H1 (cell line): ENCODE results near the gene SLC9C1. TPM values are rescaled to one million over a fixed set of nuclear protein-coding genes. Genes with fewer than 3 reads are reported as not detected.

Source experiments
- CBX5 ChIP-seq: fragments of 300-800, 300-1000 bp; sonication (generic); IDR thresholded peaks from 2 replicates; pipeline ENCODE4 v1.7.1; 2016; ENCODE audit warnings: antibody characterized with exemption, low read length, low read depth
- CBX8 ChIP-seq: fragments of 300-800, 300-1000 bp; sonication (generic); IDR thresholded peaks from 2 replicates; pipeline ENCODE4 v1.7.1; 2016; ENCODE audit warnings: low read depth, low read length, borderline replicate concordance
- CEBPB ChIP-seq: IDR thresholded peaks from 2 replicates; pipeline ENCODE4 v1.6.1; 2012; ENCODE audit warnings: low read depth, low read length
- E2F6 ChIP-seq: IDR thresholded peaks from 2 replicates; pipeline ENCODE4 v1.6.1; 2012; ENCODE audit warnings: inconsistent platforms
- NANOG ChIP-seq: IDR thresholded peaks from 2 replicates; pipeline ENCODE4 v1.6.1; 2011; ENCODE audit warnings: low read length, low read depth, mild to moderate bottlenecking, inconsistent platforms; ENCODE audit not compliant: insufficient read depth, poor library complexity, severe bottlenecking
- POU5F1 ChIP-seq: IDR thresholded peaks from 2 replicates; pipeline ENCODE4 v1.6.1; 2011; ENCODE audit warnings: low read depth, mild to moderate bottlenecking, low read length, moderate library complexity
- TAF1 ChIP-seq: IDR thresholded peaks from 2 replicates; pipeline ENCODE4 v1.6.1; 2011; ENCODE audit warnings: mild to moderate bottlenecking, low read depth, low read length
- polyA plus RNA-seq, 7 experiments: library from polyadenylated mRNA; depleted of rRNA in 3 of 7; stranded (reverse) in 5 of 7; unstranded in 2 of 7; fragments of >200 nt in 5 of 7; fragments of 200-250 nt in 2 of 7; gene quantifications; 1 replicate in 5 of 7; 2 replicates in 1 of 7; 4 replicates in 1 of 7; pipeline versions ENCODE4 v1.2.1 to v1.2.3, GENCODE V29; 2011 to 2013; ENCODE audit warnings: missing spikeins in 2 of 7, mixed read lengths in 2 of 7
- total RNA-seq: library from RNA; stranded (reverse); fragmentation: NEBNext Ultra II Directional; extraction: Animal tissue kit (Norgen Biotek cat#: 25700); gene quantifications from 2 replicates; pipeline ENCODE4 v1.2.1, GENCODE V29; 2021
- TF ChIP-seq, protein P1 (sequence below): IDR thresholded peaks from 2 replicates; pipeline ENCODE4 v1.6.1; 2011; ENCODE audit warnings: low read length, improper control_type of control experiment

SLC9C1 gene
- total and polyA plus RNA-seq, 2 of the 8 experiments (the other 6 are each of a cell fraction or from before 2014, with no cell fraction given): 0.15 to 0.24 TPM

DNA sequence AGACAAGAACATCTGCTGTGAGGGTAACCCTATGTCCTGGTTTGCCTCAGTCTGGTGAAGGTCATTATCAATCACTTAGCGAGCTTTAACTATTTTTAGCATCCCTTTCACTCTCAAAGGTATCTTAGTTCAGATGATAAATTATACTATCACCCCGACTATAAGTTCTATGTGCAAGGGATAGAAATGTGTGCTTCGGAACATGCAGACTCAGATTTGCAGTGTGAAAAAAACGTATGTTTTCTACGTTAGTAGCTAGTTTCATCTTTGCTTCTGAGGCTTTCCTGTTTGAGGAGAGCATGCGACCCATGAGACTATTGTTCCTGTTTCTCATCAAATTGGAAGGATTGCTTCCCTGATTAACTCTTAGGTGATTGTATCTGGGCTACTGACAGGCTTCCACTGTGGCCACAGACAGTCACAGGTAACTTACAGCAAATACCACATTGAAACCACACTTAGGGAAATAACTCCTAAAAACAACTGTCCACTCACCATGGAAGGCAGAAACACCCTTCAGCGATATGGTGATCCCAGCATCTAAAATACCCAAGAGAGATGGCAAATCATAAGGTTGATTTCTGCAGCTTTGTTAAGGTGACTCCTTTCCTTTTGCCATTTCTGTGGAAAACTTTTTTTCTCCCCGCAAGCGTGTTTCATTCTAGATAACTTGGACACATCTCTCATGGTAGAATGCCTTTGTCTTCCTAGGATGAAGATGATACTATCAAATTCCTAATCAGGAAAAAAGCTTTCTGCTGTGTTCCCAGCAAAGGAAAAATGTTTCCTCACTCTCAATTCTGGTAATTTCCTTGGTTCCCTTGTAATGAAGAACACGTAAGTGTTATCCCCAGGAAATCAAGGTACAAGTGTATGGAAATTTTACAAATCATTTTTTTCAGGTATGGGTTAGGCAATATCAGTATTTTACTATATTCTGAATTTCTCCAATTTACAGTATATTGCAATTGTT, 166.2 kb downstream of the SLC9C1 start (continued):
- TF ChIP-seq, protein P1, sequence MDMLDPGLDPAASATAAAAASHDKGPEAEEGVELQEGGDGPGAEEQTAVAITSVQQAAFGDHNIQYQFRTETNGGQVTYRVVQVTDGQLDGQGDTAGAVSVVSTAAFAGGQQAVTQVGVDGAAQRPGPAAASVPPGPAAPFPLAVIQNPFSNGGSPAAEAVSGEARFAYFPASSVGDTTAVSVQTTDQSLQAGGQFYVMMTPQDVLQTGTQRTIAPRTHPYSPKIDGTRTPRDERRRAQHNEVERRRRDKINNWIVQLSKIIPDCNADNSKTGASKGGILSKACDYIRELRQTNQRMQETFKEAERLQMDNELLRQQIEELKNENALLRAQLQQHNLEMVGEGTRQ: no peak
- TF ChIP-seq CBX5 (no peak), E2F6 (no peak), CEBPB (no peak), NANOG (no peak), TAF1 (no peak), POU5F1 (no peak), CBX8 (no peak)
